GM12891 (cell line): Measurements from ENCODE around the gene MAGI3.

ENCODE experiments used
- POLR2A ChIP-seq: IDR thresholded peaks from 2 replicates; pipeline ENCODE4 v1.6.1; 2011; ENCODE audit warnings: low read depth, low read length, control low read depth
- POLR2AphosphoS5 ChIP-seq: IDR thresholded peaks from 2 replicates; pipeline ENCODE4 v1.6.1; 2011; ENCODE audit warnings: low read depth, low read length, control low read depth
- POU2F2 ChIP-seq: IDR thresholded peaks from 2 replicates; pipeline ENCODE4 v1.6.1; 2011; ENCODE audit warnings: low read depth, mild to moderate bottlenecking, control low read depth, low read length, moderate library complexity
- SPI1 ChIP-seq: IDR thresholded peaks from 2 replicates; pipeline ENCODE4 v1.6.1; 2011; ENCODE audit warnings: low read depth, low read length, control low read depth

DNA sequence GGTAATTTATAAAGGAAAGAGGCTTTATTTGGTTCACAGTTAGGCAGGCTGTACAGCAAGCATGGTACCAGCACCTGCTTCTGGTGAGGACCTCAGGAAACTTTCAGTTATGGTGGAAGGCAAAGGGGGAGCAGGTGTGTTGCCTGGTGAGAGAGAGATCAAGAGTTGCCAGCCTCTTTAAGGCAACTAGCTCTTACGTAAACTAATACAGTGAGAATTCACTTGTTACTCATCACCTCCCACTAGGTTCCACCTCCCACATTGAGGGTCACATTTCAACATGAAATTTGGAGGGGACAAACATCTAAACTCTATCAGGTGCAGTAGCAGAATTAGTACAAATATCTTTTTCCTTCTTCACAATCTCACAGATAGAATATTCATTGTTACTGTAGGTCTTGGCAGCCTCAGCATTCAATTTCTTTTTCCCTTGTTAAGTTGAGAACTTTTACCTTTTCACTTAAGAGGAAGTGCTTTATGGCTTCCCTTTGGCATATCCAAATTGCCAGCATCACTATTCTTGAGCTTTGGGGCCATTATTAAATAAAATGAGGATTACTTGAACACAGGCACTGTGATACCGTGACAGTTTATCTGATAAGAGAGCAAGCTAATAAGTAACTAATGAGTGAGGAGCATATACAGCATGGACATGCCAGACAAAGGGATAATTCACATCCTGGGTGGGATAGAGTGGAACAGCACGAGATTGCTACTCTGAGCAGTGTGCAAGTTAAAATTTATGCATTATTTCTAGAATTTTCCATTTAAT is 48.4 kb downstream of the MAGI3 start:
- TF ChIP-seq POLR2A (no peak), SPI1 (no peak), POLR2AphosphoS5 (no peak), POU2F2 (no peak)
